ENCODE data around the gene PCGF5.

DNA sequence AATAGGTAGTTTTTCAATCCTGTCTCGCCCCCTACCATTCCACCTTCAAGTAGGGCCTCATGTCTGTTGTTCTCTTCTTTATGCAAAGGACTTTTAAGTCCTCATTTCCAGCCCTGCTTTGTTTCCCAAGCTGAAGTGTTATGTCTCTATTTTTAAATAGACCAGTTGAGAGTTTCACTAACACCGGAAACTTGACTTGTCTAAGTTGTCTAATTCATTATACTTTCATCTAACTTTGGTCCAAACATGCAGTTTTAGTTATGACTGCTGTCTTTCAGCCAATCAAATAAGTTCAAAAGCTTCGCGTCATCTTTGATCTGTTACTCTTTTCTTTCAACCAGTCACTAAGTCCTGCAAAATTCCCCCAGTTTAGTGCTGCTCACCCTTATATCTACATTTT is 32.8 kb downstream of the PCGF5 start:
- TF ChIP-seq, protein P1, sequence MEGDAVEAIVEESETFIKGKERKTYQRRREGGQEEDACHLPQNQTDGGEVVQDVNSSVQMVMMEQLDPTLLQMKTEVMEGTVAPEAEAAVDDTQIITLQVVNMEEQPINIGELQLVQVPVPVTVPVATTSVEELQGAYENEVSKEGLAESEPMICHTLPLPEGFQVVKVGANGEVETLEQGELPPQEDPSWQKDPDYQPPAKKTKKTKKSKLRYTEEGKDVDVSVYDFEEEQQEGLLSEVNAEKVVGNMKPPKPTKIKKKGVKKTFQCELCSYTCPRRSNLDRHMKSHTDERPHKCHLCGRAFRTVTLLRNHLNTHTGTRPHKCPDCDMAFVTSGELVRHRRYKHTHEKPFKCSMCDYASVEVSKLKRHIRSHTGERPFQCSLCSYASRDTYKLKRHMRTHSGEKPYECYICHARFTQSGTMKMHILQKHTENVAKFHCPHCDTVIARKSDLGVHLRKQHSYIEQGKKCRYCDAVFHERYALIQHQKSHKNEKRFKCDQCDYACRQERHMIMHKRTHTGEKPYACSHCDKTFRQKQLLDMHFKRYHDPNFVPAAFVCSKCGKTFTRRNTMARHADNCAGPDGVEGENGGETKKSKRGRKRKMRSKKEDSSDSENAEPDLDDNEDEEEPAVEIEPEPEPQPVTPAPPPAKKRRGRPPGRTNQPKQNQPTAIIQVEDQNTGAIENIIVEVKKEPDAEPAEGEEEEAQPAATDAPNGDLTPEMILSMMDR (IDR thresholded peaks at IDR 0.05), result no peak
- TF ChIP-seq POLR2A (IDR thresholded peaks at IDR 0.05), result no peak
